ENCODE data around the gene TRIM56. TPM values are rescaled to one million over a fixed set of nuclear protein-coding genes. Genes with fewer than 3 reads are reported as not detected.
A peak's percentile ranks its signal among the peaks of the same experiment; 100 is the strongest.

Gene TRIM56
- total and polyA plus RNA-seq, 2 of the 13 experiments (the other 11 are each of a cell fraction or from before 2014, with no cell fraction given) = 3.2 to 7.1 TPM

GRCh38 chr7:101122933-101123702 lies 37.8 kb downstream of the TRIM56 start (continued):
- no peak for TF ChIP-seq HNRNPLL (IDR thresholded peaks at IDR 0.05; ENCODE audit: low read depth, low read length, poor library complexity, severe bottlenecking)
- TF ChIP-seq NBN (conservative IDR thresholded peaks at IDR 0.05) = no peak
- TF ChIP-seq ZBTB25 (CRISPR knock-in tag; IDR thresholded peaks at IDR 0.05) = no peak
- TF ChIP-seq SKI (IDR thresholded peaks at IDR 0.05; ENCODE audit: partially characterized antibody) = peak; percentile 55
- no peak for TF ChIP-seq ZNF569 (CRISPR knock-in tag; IDR thresholded peaks at IDR 0.05; ENCODE audit: borderline replicate concordance)
- no peak for TF ChIP-seq EHMT2 (IDR thresholded peaks at IDR 0.05; ENCODE audit: borderline replicate concordance, low read depth, low read length)
- TF ChIP-seq ZNF550 (CRISPR knock-in tag; IDR thresholded peaks at IDR 0.05; ENCODE audit: borderline replicate concordance) = no peak
- no peak; the same call in none of the 2 replicates for TF ChIP-seq YEATS4 (CRISPR knock-in tag; IDR thresholded peaks at IDR 0.05; ENCODE audit: borderline replicate concordance)
- no peak for TF ChIP-seq TFDP1 (CRISPR knock-in tag; IDR thresholded peaks at IDR 0.05; ENCODE audit: borderline replicate concordance)
- TF ChIP-seq FOXK2 (IDR thresholded peaks at IDR 0.05) = no peak
- TF ChIP-seq MZF1 (CRISPR knock-in tag; IDR thresholded peaks at IDR 0.05; ENCODE audit: borderline replicate concordance) = no peak
- TF ChIP-seq THRA (CRISPR knock-in tag; IDR thresholded peaks at IDR 0.05; ENCODE audit: borderline replicate concordance) = peak; percentile 57; the same call in 1 of the 2 replicates
- no peak for TF ChIP-seq MIER2 (CRISPR knock-in tag; IDR thresholded peaks at IDR 0.05)
- TF ChIP-seq MEF2D (CRISPR knock-in tag; IDR thresholded peaks at IDR 0.05) = no peak
- TF ChIP-seq EEA1 (CRISPR knock-in tag; IDR thresholded peaks at IDR 0.05; ENCODE audit: borderline replicate concordance) = no peak
- peak; percentile 65 for TF ChIP-seq NCOA2 (CRISPR knock-in tag; IDR thresholded peaks at IDR 0.05)
- TF ChIP-seq KLF6 (CRISPR knock-in tag; IDR thresholded peaks at IDR 0.05) = peak; percentile 36; the same call in 1 of the 2 replicates
- no peak for TF ChIP-seq CHD4 (IDR thresholded peaks at IDR 0.05; ENCODE audit: borderline replicate concordance, low read length)
- TF ChIP-seq ZNF329 (CRISPR knock-in tag; IDR thresholded peaks at IDR 0.05; ENCODE audit: low read depth) = no peak
- TF ChIP-seq THYN1 (CRISPR knock-in tag; IDR thresholded peaks at IDR 0.05; ENCODE audit: borderline replicate concordance, low read depth) = no peak
- TF ChIP-seq ZNF710 (CRISPR knock-in tag; IDR thresholded peaks at IDR 0.05; ENCODE audit: borderline replicate concordance) = peak; percentile 62; the same call in 1 of the 2 replicates
- TF ChIP-seq ZNF780A (CRISPR knock-in tag; IDR thresholded peaks at IDR 0.05) = no peak
